Liver (tissue), 9 donors: ENCODE data around the gene MB21D2. TPM values are rescaled to one million over a fixed set of nuclear protein-coding genes. Genes with fewer than 3 reads are reported as not detected.

Source experiments
- DNase-seq: peaks from one replicate; pipeline ENCODE4 v3.0.0-alpha.2; 2017; ENCODE audit warnings: low spot score
- H3K27ac ChIP-seq, 2 donors: one replicate each; pipeline ENCODE4 v1.7.0; 2013; ENCODE audit warnings: inconsistent platforms in 2 of 2, low read length in 2 of 2, control low read depth in 1 of 2, low read depth in 1 of 2, mild to moderate bottlenecking in 1 of 2
- H3K27me3 ChIP-seq, 4 donors: one replicate each; pipeline versions ENCODE4 v1.6.1 to v1.7.0; 2013; ENCODE audit warnings: low read length in 3 of 4, inconsistent platforms in 1 of 4, mild to moderate bottlenecking in 1 of 4, moderate library complexity in 1 of 4; ENCODE audit not compliant: control insufficient read depth in 4 of 4, insufficient read depth in 4 of 4
- H3K36me3 ChIP-seq, 4 donors: one replicate each; pipeline versions ENCODE4 v1.6.1 to v1.7.0; 2013; ENCODE audit warnings: low read length in 3 of 4, mild to moderate bottlenecking in 3 of 4, low read depth in 1 of 4, moderate library complexity in 1 of 4; ENCODE audit not compliant: control insufficient read depth in 4 of 4, insufficient read depth in 3 of 4
- H3K4me1 ChIP-seq, 4 donors: one replicate each; pipeline versions ENCODE4 v1.6.1 to v1.7.0; 2013; ENCODE audit warnings: low read length in 3 of 4, mild to moderate bottlenecking in 3 of 4, moderate library complexity in 1 of 4; ENCODE audit not compliant: control insufficient read depth in 4 of 4, insufficient read depth in 4 of 4
- H3K4me3 ChIP-seq, 3 donors: one replicate each; pipeline versions ENCODE4 v1.6.1 to v1.7.0; 2013; ENCODE audit warnings: low read length in 3 of 3, control low read depth in 1 of 3, low read depth in 1 of 3, mild to moderate bottlenecking in 1 of 3
- H3K9ac ChIP-seq, 2 donors: one replicate each; pipeline ENCODE4 v1.7.0; 2013; ENCODE audit warnings: low read length in 2 of 2, mild to moderate bottlenecking in 2 of 2, moderate library complexity in 2 of 2, control low read depth in 1 of 2, low read depth in 1 of 2
- H3K9me3 ChIP-seq, 4 donors: one replicate each; pipeline versions ENCODE4 v1.6.1 to v1.7.0; 2013; ENCODE audit warnings: low read length in 3 of 4; ENCODE audit not compliant: control insufficient read depth in 4 of 4
- ATF3 ChIP-seq: IDR thresholded peaks from 2 replicates; pipeline ENCODE4 v1.6.1; 2016; ENCODE audit warnings: antibody characterized with exemption
- CTCF ChIP-seq: fragments of 150-350 bp; IDR thresholded peaks from 2 replicates; pipeline ENCODE4 v1.5.1; 2017; ENCODE audit warnings: improper control_type of control experiment, low read depth, low read length; ENCODE audit not compliant: missing input control
- EGR1 ChIP-seq, 2 donors: IDR thresholded peaks; 2 replicates each; pipeline ENCODE4 v1.6.1; 2016 to 2018; ENCODE audit warnings: antibody characterized with exemption in 2 of 2, low read depth in 2 of 2
- FOXA1 ChIP-seq: IDR thresholded peaks from 2 replicates; pipeline ENCODE4 v1.6.1; 2016; ENCODE audit warnings: antibody characterized with exemption
- FOXA2 ChIP-seq: IDR thresholded peaks from 2 replicates; pipeline ENCODE4 v1.6.1; 2016; ENCODE audit warnings: antibody characterized with exemption
- GABPA ChIP-seq, 2 donors: IDR thresholded peaks in 1 of 2; conservative IDR thresholded peaks in 1 of 2; 2 replicates each; pipeline ENCODE4 v1.6.1; 2016; ENCODE audit warnings: antibody characterized with exemption in 2 of 2, mild to moderate bottlenecking in 1 of 2, moderate library complexity in 1 of 2
- HNF4A ChIP-seq, 2 donors: conservative IDR thresholded peaks; 2 replicates each; pipeline ENCODE4 v1.6.1; 2016; ENCODE audit warnings: antibody characterized with exemption in 2 of 2, mild to moderate bottlenecking in 2 of 2
- HNF4G ChIP-seq: IDR thresholded peaks from 2 replicates; pipeline ENCODE4 v1.6.1; 2016; ENCODE audit warnings: antibody characterized with exemption
- JUND ChIP-seq, 2 donors: IDR thresholded peaks; 2 replicates each; pipeline ENCODE4 v1.6.1; 2016; ENCODE audit warnings: antibody characterized with exemption in 2 of 2
- MAX ChIP-seq: IDR thresholded peaks from 2 replicates; pipeline ENCODE4 v1.6.1; 2016; ENCODE audit warnings: antibody characterized with exemption
- NR2F2 ChIP-seq: IDR thresholded peaks from 2 replicates; pipeline ENCODE4 v1.6.1; 2016; ENCODE audit warnings: antibody characterized with exemption
- RAD21 ChIP-seq, 2 donors: IDR thresholded peaks; 2 replicates each; pipeline ENCODE4 v1.6.1; 2016; ENCODE audit warnings: antibody characterized with exemption in 2 of 2, mild to moderate bottlenecking in 2 of 2
- REST ChIP-seq: IDR thresholded peaks from 2 replicates; pipeline ENCODE4 v1.6.1; 2016; ENCODE audit warnings: antibody characterized with exemption, mild to moderate bottlenecking
- RXRA ChIP-seq, 2 donors: IDR thresholded peaks; 2 replicates each; pipeline ENCODE4 v1.6.1; 2017 to 2018; ENCODE audit warnings: antibody characterized with exemption in 2 of 2, mild to moderate bottlenecking in 1 of 2
- SP1 ChIP-seq: IDR thresholded peaks from 2 replicates; pipeline ENCODE4 v1.6.1; 2018; ENCODE audit warnings: antibody characterized with exemption, mild to moderate bottlenecking
- TAF1 ChIP-seq: conservative IDR thresholded peaks from 2 replicates; pipeline ENCODE4 v1.6.1; 2016; ENCODE audit warnings: antibody characterized with exemption, mild to moderate bottlenecking
- YY1 ChIP-seq: IDR thresholded peaks from 2 replicates; pipeline ENCODE4 v1.6.1; 2016; ENCODE audit warnings: antibody characterized with exemption, mild to moderate bottlenecking
- ZBTB33 ChIP-seq: IDR thresholded peaks from 2 replicates; pipeline ENCODE4 v1.6.1; 2016; ENCODE audit warnings: antibody characterized with exemption
- WGBS: extraction: QIAGEN DNeasy Blood & Tissue Kit; methylation state at CpG from one replicate; pipeline ENCODE4 v1.1.7; 2013; 5-methylcytosine and 5-hydroxymethylcytosine counted together
- polyA plus RNA-seq, 2 donors: library from polyadenylated mRNA; stranded (reverse) in 1 of 2; unstranded in 1 of 2; fragments of 200-250 nt in 1 of 2; fragments of >200 nt in 1 of 2; fragmentation: Nextera tagmentation in 1 of 2; extraction: Ambion mirVana in 1 of 2; gene quantifications; one replicate each; pipeline versions ENCODE4 v1.2.1 to v1.2.3, GENCODE V29; 2013 to 2015
- total RNA-seq, 2 donors: library from RNA; depleted of rRNA; stranded (reverse); fragments of >200 nt; gene quantifications; one replicate each; pipeline ENCODE4 v1.2.3, GENCODE V29; 2014
- donor health status: healthy.
- donor health status: healthy.
- donor health status: healthy.
- donor health status: healthy.
- donor health status: healthy.

The MB21D2 gene
- total and polyA plus RNA-seq, 4 donors: 0.13 to 1.9 (median 0.46) TPM

GRCh38 chr3:192758654-192759053 lies 159.0 kb downstream of the MB21D2 start (continued):
- TF ChIP-seq ATF3 (no peak), SP1 (no peak), JUND (IDR thresholded peaks at IDR 0.05) (no peak), RXRA (IDR thresholded peaks at IDR 0.05) (no peak), REST (no peak)

GRCh38 chr3:192751148-192751547 lies 166.5 kb downstream of the MB21D2 start:
- Histone ChIP-seq H3K36me3 (no peaks in the 10 kb centered on the region), H3K27ac (no peak overlapping the region), H3K9me3 (no peaks in the 10 kb centered on the region), H3K27me3 (no peaks in the 10 kb centered on the region), H3K4me3 (no peak overlapping the region), H3K9ac (no peak overlapping the region), H3K4me1 (no peaks in the 10 kb centered on the region)
- TF ChIP-seq ATF3 (no peak), SP1 (no peak), ZBTB33 (no peak), EGR1 (IDR thresholded peaks at IDR 0.05; ENCODE audit: low read depth in 2 of 2) (no peak), FOXA2 (no peak), CTCF (no peak)
- no peak for DNase-seq
- WGBS: 61% methylated on average over 2 of the region's 2 CpGs

- H3K9ac ChIP-seq: no peak overlapping the region
- no peaks in the 10 kb centered on the region for H3K27me3 ChIP-seq
- no peaks in the 10 kb centered on the region for H3K9me3 ChIP-seq
- H3K27ac ChIP-seq: no peak overlapping the region
- H3K4me3 ChIP-seq: no peak overlapping the region
- 53% methylated on average over 5 of the region's 5 CpGs for WGBS
- no peaks in the 10 kb centered on the region for H3K36me3 ChIP-seq
- no peaks in the 10 kb centered on the region for H3K4me1 ChIP-seq
- DNase-seq: no peak
- TF ChIP-seq MAX: no peak
- no peak for TF ChIP-seq JUND (IDR thresholded peaks at IDR 0.05)
- no peak for TF ChIP-seq CTCF
- TF ChIP-seq HNF4G: no peak
- no peak for TF ChIP-seq EGR1 (IDR thresholded peaks at IDR 0.05; ENCODE audit: low read depth in 2 of 2)
- TF ChIP-seq FOXA1: no peak
- TF ChIP-seq YY1: no peak
- TF ChIP-seq FOXA2: no peak
- no peak for TF ChIP-seq RXRA (IDR thresholded peaks at IDR 0.05)
- TF ChIP-seq ZBTB33: no peak
- TF ChIP-seq RAD21 (IDR thresholded peaks at IDR 0.05): no peak
- TF ChIP-seq TAF1: no peak
- no peak for TF ChIP-seq HNF4A (conservative IDR thresholded peaks at IDR 0.05)
- TF ChIP-seq GABPA (IDR thresholded peaks at IDR 0.05 in 1 of 2, conservative IDR thresholded peaks at IDR 0.05 in 1 of 2): no peak
- no peak for TF ChIP-seq NR2F2
These were observed 167.5 kb downstream of the MB21D2 start for GRCh38 chr3:192750201-192750600.
